ENCODE data around the gene CCZ1.
"Not testable (repeated sequence)": the region's sequence is repeated elsewhere in the genome, so short reads cannot be mapped to it uniquely, and the experiment has no call there.

The CCZ1 gene

DNA sequence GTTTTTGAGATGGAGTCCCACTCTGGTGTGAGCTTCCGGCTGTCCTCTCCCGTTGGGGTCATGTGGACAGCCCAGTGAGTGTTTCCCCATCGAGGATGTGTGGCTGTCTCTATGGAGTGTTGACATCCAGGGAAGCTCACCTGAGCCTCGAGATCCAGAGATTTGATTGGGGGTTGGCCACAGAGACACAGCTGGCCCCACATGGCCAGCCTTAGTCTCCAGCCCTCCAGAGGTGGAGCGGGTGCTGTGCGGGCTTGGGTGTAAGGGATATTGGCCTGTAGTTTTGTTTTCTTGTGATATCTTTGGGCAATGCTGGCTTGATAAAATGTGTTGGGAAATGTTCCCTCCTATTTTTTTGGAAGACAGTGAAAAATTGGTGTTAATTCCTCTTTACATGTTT, 18.0 kb downstream of the CCZ1 start:
- DNase-seq = not testable (repeated sequence)

DNA sequence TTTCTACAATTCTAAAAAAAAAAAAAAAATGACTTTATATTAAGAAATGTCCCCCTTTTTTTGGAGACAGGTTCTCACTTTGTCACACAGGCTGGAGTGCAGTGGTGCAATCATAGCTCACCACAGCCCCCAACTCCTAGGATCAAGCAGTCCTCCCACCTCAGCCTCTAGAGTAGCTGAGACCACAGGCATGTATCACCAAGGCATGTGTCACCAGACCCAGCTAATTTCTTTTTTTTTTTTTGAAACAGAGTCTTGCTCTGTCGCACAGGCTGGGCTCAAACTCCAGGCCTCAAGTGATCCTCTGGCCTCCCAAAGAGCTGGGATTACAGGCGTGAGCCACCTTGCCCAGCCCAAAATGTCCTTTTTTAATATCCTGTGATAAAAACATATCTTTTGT, 25.6 kb downstream of the CCZ1 start:
- DNase-seq = not testable (repeated sequence)

DNA sequence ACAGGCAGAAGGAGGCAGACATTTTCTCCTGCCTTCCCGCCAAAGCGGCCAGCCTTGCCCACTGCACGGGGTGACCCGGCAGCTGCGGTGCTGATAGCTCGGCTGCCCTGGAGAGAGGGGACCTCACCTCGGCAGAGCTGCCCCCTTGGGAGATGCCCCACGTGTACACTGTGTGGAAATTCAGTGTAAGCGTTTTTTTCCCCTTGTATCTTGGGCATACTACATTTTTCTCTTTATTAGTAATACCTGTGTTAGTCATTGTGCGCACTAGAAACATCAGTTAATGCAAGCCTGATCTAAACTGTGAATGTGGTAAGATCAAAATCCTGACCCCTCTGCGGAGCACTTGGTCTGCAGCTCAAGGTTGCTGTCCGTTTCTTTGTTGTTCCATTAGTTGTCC, 26.1 kb downstream of the CCZ1 start:
- not testable (repeated sequence) for DNase-seq

DNA sequence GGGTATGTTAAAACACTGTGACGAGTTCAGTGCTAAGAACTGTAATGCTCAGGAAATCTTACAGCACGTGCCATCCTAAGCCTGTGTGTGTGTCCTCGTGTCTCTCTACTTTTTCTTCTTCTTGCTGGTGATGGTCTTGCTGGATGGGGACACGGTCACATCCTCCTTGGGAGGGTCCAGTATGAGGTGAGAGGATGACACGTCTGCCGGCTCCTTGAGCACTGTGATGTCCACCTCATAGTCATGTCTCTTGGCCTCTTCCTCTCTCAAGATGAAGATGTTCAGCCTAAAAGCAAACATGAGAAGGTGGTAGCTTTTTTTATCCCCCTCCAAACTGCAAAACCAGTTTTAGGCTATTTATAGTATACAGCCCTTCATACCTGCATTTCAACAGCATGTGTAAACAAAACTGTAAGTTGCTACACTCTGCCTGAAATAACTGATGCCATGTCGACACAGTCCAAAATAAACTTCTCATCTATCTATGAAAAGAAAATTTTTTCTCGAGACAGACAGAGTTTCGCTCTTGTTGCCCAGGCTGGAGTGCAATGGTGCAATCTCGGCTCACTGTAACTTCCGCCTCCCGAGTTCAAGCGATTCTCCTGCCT, 27.8 kb downstream of the CCZ1 start:
- not testable (repeated sequence) for DNase-seq

DNA sequence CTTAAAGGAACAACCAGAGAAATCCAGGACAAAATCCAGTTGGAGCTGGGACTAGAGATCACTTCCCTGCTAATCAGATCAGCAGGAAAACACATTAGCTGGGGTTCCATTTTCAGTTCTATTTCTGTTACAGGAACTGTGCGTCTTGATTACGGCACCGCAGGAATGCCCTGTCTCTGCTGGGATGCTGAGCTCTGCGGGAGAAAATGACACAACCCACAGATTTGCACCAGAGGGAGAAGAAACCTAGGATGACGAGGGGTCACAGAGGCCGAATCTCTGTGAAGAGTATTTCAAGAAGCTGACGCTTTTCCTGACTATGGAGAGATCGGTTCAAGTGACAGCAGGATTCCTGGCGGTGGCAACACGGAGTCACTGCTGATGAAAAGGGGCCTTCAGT, 31.8 kb downstream of the CCZ1 start:
- DNase-seq = not testable (repeated sequence)

DNA sequence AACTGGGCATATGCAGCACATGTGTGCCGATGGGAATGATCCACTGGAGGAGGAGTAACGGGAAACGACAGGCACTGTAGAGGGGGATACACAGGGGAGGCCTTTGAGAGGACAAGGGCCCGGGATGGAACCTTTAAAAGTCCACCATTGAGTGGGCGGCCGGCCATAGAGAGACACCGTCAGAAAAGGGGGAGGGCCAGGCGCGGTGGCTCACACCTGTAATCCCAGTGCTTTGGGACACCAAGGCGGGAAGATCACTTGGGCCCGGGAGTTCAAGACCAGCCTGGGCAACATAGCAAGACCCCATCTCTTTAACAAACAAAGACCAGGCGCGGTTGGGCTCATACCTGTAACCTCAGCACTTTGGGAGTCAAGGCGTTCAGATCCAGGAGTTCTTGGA, 32.7 kb downstream of the CCZ1 start:
- not testable (repeated sequence) for DNase-seq

DNA sequence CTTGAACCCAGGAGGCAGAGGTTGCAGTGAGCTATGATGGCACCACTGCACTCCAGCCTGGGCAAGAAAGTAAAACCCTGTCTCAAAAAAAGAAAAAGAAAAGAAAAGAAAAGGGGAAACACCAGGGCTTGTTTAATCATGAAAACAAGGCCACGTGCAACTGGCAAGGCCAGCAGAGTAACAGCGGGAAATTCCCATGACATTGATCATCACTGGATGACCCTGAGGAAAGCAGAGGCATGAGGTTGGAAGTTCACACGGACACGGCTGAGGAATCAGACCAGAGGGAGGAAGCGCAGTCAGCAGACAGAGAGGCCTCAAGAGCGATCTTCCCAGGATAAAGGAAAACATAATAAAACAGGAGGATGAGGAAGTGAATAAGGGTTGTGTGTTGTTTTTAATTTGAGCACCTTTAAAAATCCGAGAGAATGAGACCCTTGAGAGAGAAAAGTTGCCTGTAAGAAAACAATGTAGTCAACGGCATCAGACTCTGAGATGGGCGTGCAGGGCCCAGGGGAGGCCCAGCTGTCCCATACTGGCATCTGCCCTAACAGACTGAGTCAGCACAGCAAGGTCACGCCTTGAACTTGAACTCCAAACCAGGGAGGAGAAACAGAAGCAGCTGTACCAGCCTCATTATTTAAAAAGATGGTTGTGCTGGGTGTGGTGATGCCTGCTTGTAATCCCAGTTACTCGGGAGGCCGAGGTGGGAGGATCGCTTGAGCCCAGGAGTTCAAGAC, 33.5 kb downstream of the CCZ1 start:
- not testable (repeated sequence) for DNase-seq

DNA sequence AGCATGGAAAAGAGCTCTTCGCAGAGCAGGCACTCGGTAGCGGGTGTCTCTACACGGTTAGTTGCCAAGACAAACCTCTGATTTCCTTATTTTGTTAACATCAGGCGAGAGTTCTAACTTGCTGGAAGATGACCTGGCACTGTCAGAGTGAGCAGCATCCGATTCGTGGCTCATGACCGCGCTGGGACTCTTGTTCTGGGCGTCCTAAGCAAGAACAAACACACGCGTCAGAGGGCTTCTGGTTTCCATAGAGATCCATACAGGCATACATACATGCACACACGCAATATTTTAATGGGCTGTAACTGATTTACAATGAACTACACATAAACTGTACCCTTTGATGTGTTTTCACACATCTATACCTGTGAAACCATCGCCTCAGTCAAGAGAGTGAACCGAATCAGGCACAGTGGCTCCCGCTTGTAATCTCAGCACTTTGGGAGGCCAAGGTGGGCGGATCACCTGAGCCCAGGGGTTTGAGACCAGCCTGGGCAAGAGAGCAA, 36.5 kb downstream of the CCZ1 start:
- not testable (repeated sequence) for DNase-seq

DNA sequence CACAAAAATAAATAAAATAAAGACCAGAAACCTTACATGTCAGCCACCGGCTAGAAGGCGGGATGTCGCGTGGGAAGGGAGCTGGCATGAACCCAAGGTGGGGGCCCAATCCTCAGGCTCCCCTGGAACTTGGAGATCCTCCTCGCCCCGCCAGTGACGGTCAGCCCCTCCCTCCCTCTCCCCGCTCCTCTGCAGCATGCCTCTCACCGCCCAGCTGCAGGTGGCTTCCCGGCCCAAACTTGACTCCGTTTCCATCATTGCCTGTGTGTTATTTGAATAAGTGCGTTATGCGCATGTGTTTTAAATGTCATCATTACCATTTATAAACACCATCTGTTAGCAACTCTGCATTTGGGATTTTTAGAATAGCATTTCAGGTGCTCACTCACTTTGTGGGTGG, 64.7 kb downstream of the CCZ1 start:
- not testable (repeated sequence) for DNase-seq

DNA sequence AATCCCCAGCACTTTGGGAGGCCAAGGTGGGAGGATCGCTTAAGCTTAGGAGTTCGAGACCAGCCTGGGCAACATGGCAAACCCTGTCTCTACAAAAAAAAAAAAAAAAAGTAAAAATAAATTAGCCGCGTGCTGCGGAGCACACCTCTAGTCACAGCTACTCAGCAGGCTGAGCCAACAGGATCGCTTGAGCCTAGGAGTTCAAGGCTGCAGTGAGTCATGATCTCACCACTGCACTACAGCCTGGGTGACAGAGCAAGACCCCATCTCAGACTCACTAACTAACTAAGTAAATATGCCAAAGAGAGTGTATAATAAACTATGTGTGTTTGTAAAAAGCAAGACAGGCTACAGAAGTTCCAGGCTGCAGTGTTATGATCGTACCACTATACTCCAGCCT, 65.3 kb downstream of the CCZ1 start:
- DNase-seq = not testable (repeated sequence)

DNA sequence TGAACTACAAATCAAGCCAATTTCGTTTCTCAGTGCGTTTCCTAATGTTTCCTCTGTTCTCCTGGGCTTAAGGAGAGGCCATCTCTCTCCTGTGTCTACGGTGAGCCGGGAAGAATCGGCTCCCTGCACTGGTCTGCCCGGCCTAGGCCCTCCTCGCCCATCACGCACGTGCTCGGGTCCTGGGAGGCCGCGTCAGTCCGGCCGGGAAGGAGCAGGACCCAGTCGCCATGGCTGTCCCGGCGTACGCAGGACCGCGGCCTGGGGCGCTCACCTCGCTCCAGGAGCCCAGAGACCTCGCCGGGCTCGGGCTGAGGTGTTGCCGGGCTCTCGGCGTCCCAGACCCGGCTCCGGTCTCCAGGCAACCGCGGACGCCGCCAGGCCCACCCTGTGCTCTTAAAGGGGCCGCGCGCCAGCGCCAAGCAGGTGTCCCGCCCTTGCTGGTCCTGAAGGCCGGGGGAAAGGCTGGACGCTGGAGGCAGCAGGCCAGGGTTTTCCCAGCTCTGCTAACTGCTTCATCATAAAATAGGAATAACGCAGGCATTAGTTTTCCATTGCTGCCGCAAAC, 71.9 kb downstream of the CCZ1 start, which contains the start of gene RSPH10B:
Gene RSPH10B, minus strand, starts transcription at position 343 of the 565 bp plus-strand sequence. CDS start 3,573 bp downstream, outside the sequence.
- DNase-seq = not testable (repeated sequence)

DNA sequence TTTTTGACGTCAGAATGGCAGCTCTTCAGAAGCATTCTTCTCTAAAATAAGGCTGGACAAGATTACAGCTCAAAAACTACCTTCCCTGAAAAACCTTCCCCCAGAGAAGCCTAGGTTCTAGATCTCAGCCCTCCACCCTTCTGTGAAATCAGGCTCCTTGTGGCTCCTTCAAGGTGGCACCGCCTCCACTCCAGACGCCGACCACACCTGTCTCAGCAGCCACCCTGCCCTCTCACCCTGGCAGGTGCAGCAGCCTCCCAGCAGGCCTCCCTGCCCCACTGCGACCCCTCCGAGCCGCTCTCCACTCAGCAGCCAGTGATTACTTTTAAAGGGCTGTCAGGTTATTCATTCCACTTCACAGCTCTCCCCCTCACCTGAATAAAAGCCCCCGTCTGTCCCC, 75.0 kb downstream of the CCZ1 start:
- not testable (repeated sequence) for DNase-seq

All from NCI-H774 (cell line).